Nephron (organoid): ENCODE results near the gene C12orf54.
"Not testable (repeated sequence)": the region's sequence is repeated elsewhere in the genome, so short reads cannot be mapped to it uniquely, and the experiment has no call there.

Experiments used
- H3K27ac Mint-ChIP-seq, 3 experiments: 2 replicates each; pipeline ENCODE4 v1.8.0; 2020; ENCODE audit warnings: mixed read lengths in 3 of 3, mild to moderate bottlenecking in 2 of 3, moderate library complexity in 1 of 3
- H3K27me3 Mint-ChIP-seq: 2 replicates; pipeline ENCODE4 v1.8.0; 2021; ENCODE audit warnings: low read depth, mild to moderate bottlenecking, moderate library complexity, mixed read lengths
- H3K36me3 Mint-ChIP-seq: 2 replicates; pipeline ENCODE4 v1.8.0; 2020; ENCODE audit warnings: low read depth, mixed read lengths
- H3K4me1 Mint-ChIP-seq: 2 replicates; pipeline ENCODE4 v1.8.0; 2020; ENCODE audit warnings: mixed read lengths
- H3K4me3 Mint-ChIP-seq, 3 experiments: 2 replicates each; pipeline ENCODE4 v1.8.0; 2020; ENCODE audit warnings: mild to moderate bottlenecking in 3 of 3, mixed read lengths in 3 of 3, moderate library complexity in 2 of 3
- H3K9me3 Mint-ChIP-seq: 2 replicates; pipeline ENCODE4 v1.8.0; 2020; ENCODE audit warnings: mixed read lengths
- TF ChIP-seq, protein P1 (sequence below), 3 experiments: fragments of 200-600 bp; sonication (generic); IDR thresholded peaks; one replicate each; pipeline ENCODE4 v1.5.0; 2021; ENCODE audit warnings: antibody characterized with exemption in 3 of 3; ENCODE audit not compliant: unreplicated experiment in 3 of 3

C12orf54 gene

DNA sequence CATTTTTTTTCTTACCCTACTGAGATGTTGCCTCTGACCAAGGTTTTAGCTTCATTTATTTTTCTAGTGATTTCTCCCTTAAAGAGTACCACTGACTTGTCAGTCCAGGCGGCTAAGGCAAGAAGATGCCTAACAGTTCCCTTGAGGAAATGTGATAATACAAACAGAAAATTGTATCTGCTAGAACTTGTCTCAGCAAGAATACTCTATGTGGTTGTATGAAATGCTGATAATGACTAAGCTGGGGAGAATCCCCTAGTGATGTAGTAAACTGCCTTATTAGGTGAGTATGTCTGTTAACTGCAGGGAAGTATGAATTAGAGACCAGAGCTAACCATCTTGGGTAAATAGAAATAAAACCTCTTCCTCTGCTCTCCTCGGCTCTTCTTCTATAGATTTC, 6.7 kb downstream of the C12orf54 start:
- TF ChIP-seq, protein P1, sequence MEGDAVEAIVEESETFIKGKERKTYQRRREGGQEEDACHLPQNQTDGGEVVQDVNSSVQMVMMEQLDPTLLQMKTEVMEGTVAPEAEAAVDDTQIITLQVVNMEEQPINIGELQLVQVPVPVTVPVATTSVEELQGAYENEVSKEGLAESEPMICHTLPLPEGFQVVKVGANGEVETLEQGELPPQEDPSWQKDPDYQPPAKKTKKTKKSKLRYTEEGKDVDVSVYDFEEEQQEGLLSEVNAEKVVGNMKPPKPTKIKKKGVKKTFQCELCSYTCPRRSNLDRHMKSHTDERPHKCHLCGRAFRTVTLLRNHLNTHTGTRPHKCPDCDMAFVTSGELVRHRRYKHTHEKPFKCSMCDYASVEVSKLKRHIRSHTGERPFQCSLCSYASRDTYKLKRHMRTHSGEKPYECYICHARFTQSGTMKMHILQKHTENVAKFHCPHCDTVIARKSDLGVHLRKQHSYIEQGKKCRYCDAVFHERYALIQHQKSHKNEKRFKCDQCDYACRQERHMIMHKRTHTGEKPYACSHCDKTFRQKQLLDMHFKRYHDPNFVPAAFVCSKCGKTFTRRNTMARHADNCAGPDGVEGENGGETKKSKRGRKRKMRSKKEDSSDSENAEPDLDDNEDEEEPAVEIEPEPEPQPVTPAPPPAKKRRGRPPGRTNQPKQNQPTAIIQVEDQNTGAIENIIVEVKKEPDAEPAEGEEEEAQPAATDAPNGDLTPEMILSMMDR (IDR thresholded peaks at IDR 0.05; ENCODE audit: unreplicated experiment in 3 of 3): no peak
- Mint-ChIP-seq H3K9me3 (no peaks in the 10 kb centered on the region), H3K27ac (no peak overlapping the region), H3K4me1 (no peaks in the 10 kb centered on the region), H3K27me3 (peaks cover 22% of the 10 kb centered on the region), H3K36me3 (no peaks in the 10 kb centered on the region), H3K4me3 (no peak overlapping the region)

DNA sequence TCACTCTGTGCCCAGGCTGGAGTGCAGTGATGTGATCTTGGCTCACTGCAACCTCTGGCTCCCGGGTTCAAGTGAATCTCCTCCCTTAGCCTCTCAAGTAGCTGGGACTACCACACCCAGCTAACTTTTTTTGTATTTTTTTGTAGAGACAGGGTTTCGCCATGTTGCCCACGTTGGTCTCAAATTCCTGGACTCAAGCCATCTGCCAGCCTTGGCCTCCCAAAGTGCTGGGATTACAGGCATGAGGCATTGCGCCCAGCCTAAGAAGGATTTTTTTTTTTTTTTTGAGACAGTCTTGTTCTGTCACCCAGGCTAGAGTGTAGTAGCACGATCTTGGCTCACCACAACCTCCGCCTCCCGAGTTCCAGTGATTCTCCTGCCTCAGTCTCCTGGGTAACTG, 7.2 kb downstream of the C12orf54 start:
- H3K4me1 Mint-ChIP-seq, H3K36me3 Mint-ChIP-seq, H3K4me3 Mint-ChIP-seq, H3K27ac Mint-ChIP-seq, H3K9me3 Mint-ChIP-seq: not testable (repeated sequence)
- H3K27me3 Mint-ChIP-seq: peaks cover 22% of the 10 kb centered on the region

DNA sequence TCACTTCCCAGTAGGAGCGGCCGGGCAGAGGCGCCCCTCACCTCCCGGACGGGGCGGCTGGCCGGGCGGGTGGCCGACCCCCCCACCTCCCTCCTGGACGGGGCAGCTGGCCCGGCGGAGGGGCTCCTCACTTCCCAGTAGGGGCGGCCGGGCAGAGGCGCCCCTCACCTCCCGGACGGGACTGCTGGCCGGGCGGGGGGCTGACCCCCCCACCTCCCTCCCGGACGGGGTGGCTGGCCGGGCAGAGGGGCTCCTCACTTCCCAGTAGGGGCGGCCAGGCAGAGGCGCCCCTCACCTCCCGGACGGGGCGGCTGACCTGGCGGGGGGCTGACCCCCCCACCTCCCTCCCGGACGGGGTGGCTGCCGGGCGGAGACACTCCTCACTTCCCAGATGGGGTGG, 18.0 kb downstream of the C12orf54 start:
- not testable (repeated sequence) for H3K27me3 Mint-ChIP-seq, H3K36me3 Mint-ChIP-seq, H3K27ac Mint-ChIP-seq, H3K4me1 Mint-ChIP-seq, H3K4me3 Mint-ChIP-seq
- peaks cover 15% of the 10 kb centered on the region for H3K9me3 Mint-ChIP-seq

DNA sequence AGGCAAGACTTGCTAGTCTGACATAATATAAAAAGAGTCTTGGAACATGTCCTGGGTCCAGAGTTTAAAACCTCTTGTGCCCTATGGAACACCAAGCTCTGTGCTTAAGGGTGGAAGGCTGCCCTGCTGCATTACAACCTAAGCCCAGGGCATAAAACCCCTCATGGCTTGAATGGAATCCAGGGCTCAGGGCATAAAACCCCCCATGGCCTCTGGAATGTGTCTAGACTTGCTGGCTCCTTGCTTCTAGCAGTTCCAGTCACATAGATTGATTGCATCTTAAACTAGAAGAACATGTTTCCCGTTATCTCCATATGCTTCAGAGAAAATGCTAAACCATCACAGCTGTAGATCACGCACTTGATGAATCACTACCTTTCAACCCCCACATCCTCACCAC, 24.5 kb downstream of the C12orf54 start:
- H3K27me3 Mint-ChIP-seq, H3K27ac Mint-ChIP-seq, H3K4me1 Mint-ChIP-seq, H3K36me3 Mint-ChIP-seq, H3K4me3 Mint-ChIP-seq: not testable (repeated sequence)
- peaks cover 21% of the 10 kb centered on the region for H3K9me3 Mint-ChIP-seq

DNA sequence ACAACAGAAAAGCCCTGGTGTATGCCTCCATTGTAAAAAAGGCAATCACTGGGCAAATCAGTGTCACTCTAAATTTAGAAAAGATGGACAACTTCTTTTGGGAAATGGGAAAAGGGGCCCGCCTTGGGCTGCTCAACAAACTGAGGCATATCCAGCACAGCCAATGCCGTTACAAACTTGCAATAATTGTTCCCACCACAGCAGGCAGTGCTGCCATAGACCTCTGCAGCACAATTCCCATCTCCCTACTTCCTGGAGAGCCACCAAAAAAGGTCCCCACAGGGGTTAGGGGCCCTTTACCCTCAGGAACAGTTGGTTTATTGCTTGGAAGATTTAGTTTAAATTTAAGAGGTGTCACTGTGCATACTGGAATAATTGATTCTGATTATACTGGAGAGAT, 26.7 kb downstream of the C12orf54 start:
- H3K36me3 Mint-ChIP-seq: no peaks in the 10 kb centered on the region
- H3K4me1 Mint-ChIP-seq: no peaks in the 10 kb centered on the region
- peaks cover 16% of the 10 kb centered on the region for H3K9me3 Mint-ChIP-seq
- H3K27ac Mint-ChIP-seq: no peak overlapping the region
- H3K27me3 Mint-ChIP-seq: peaks cover 3% of the 10 kb centered on the region
- no peak overlapping the region for H3K4me3 Mint-ChIP-seq
- TF ChIP-seq, protein P1 (IDR thresholded peaks at IDR 0.05; ENCODE audit: unreplicated experiment in 3 of 3): no peak

DNA sequence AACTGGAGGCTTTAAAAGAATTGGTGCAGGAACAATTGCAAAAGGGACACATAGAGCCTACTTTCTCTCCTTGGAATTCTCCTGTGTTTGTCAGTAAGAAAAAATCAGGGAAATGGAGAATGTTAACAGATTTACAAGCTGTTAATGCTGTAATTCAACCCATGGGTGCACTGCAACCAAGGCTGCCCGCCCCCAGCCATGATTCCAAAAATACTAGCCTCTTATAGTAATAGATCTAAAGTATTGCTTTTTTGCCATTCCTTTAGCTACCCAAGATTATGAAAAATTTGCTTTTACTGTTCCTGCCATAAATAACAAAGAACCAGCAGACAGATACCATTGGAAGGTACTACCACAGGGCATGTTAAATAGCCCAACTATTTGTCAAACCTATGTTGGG, 27.8 kb downstream of the C12orf54 start:
- Mint-ChIP-seq H3K27ac (no peak overlapping the region), H3K36me3 (no peaks in the 10 kb centered on the region), H3K4me1 (no peaks in the 10 kb centered on the region), H3K9me3 (peaks cover 22% of the 10 kb centered on the region), H3K27me3 (peaks cover 3% of the 10 kb centered on the region), H3K4me3 (no peak overlapping the region)
- TF ChIP-seq, protein P1 (IDR thresholded peaks at IDR 0.05; ENCODE audit: unreplicated experiment in 3 of 3): no peak

DNA sequence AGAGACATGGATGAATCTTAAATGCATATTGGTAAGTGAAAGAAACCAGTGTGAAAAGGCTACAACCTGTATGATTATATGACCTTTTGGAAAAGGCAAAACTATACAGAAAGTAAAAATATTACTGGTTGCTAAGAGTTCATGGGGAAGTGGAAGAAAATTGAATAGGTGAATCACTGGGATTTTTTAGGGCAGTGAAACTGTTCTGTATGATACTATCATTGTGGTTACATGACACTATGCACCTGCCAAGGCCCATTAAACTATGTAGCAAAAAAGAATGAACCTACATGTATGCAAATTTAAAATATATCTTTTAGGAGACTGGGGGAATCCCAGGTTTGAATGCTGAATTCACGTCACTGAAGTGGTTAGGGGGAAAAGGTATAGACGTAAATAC, 30.6 kb downstream of the C12orf54 start:
- H3K4me3 Mint-ChIP-seq: no peak overlapping the region
- peaks cover 15% of the 10 kb centered on the region for H3K9me3 Mint-ChIP-seq
- H3K27me3 Mint-ChIP-seq: no peaks in the 10 kb centered on the region
- H3K4me1 Mint-ChIP-seq: no peaks in the 10 kb centered on the region
- no peaks in the 10 kb centered on the region for H3K36me3 Mint-ChIP-seq
- H3K27ac Mint-ChIP-seq: no peak overlapping the region
- TF ChIP-seq, protein P1 (IDR thresholded peaks at IDR 0.05; ENCODE audit: unreplicated experiment in 3 of 3): no peak

DNA sequence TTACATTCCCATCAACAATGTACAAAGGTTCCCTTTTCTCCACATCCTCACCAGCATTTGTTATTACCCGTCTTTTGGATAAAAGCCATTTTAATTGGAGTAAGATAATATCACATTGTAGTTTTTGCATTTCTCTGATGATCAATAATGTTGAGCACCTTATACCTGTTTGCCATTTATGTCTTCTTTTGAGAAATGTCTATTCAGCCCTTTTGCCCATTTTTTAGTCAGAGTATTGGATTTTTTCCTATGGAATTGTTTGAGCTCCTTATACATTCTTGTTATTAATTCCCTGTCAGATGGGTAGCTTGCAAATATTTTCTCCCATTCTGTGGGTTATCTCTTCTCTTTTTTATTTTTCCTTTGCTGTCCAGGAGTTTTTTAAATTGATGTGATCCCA, 32.4 kb downstream of the C12orf54 start:
- no peak overlapping the region for H3K4me3 Mint-ChIP-seq
- H3K36me3 Mint-ChIP-seq: no peaks in the 10 kb centered on the region
- no peaks in the 10 kb centered on the region for H3K27me3 Mint-ChIP-seq
- TF ChIP-seq, protein P1 (IDR thresholded peaks at IDR 0.05; ENCODE audit: unreplicated experiment in 3 of 3): no peak
- H3K27ac Mint-ChIP-seq: no peak overlapping the region
- H3K9me3 Mint-ChIP-seq: peaks cover 12% of the 10 kb centered on the region
- H3K4me1 Mint-ChIP-seq: no peaks in the 10 kb centered on the region

DNA sequence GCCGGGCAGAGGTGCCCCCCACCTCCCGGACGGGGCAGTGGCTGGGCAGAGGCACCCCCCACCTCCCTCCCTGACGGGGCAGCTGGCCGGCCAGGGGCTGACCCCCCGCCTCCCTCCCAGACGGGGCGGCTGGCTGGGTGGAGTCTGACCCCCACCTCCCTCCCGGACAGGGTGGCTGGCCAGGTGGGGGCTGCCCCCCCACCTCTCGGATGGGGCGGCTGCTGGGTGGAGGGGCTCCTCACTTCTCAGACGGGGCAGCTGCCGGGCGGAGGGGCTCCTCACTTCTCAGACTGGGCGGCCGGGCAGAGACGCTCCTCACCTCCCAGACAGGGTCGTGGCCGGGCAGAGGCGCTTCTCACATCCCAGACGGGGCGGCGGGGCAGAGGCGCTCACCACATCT, 38.1 kb downstream of the C12orf54 start:
- not testable (repeated sequence) for H3K36me3 Mint-ChIP-seq, H3K27ac Mint-ChIP-seq, H3K27me3 Mint-ChIP-seq, H3K9me3 Mint-ChIP-seq, H3K4me1 Mint-ChIP-seq, H3K4me3 Mint-ChIP-seq
